HL-60 (cell line): ENCODE data around the gene GAB2.

Source experiments
- DNase-seq, 2 experiments: peaks; one replicate each; pipeline ENCODE4 v3.0.0-alpha.2; 2010 to 2020; ENCODE audit warnings: low read depth in 1 of 2, low spot score in 1 of 2
- H3K27ac ChIP-seq: fragments of 250-450 bp; sonication (Bioruptor Pico); replicated peaks from 2 replicates; pipeline ENCODE4 v1.5.1; 2020; ENCODE audit warnings: mild to moderate bottlenecking, moderate library complexity
- H3K27me3 ChIP-seq: fragments of 250-450 bp; sonication (Bioruptor Pico); 2 replicates; pipeline ENCODE4 v1.5.1; 2021; ENCODE audit warnings: mild to moderate bottlenecking, moderate library complexity; ENCODE audit not compliant: insufficient read depth, poor library complexity, severe bottlenecking
- H3K4me3 ChIP-seq: replicated peaks from 2 replicates; pipeline ENCODE4 v1.5.1; 2011; ENCODE audit warnings: mild to moderate bottlenecking, control low read depth, low read length; ENCODE audit not compliant: insufficient read depth
- GABPA ChIP-seq: IDR thresholded peaks from 2 replicates; pipeline ENCODE4 v1.6.1; 2012; ENCODE audit warnings: low read depth
- POLR2AphosphoS5 ChIP-seq: IDR thresholded peaks from 2 replicates; pipeline ENCODE4 v1.6.1; 2012; ENCODE audit warnings: low read depth
- SPI1 ChIP-seq: IDR thresholded peaks from 2 replicates; pipeline ENCODE4 v1.6.1; 2012; ENCODE audit warnings: low read depth, mild to moderate bottlenecking, borderline replicate concordance
- TF ChIP-seq, protein P1 (sequence below): IDR thresholded peaks from one replicate; pipeline ENCODE4 v1.5.1; 2011; ENCODE audit warnings: low read length, control low read depth, inconsistent platforms; ENCODE audit not compliant: insufficient read depth
- TF ChIP-seq, protein P2 (sequence below): IDR thresholded peaks from 2 replicates; pipeline ENCODE4 v1.6.1; 2012; ENCODE audit warnings: low read depth; ENCODE audit not compliant: insufficient replicate concordance

The GAB2 gene

GRCh38 chr11:78200553-78200952, 217.1 kb downstream of the GAB2 start:
- TF ChIP-seq SPI1 (no peak), GABPA (no peak), POLR2AphosphoS5 (no peak)
- TF ChIP-seq, protein P1, sequence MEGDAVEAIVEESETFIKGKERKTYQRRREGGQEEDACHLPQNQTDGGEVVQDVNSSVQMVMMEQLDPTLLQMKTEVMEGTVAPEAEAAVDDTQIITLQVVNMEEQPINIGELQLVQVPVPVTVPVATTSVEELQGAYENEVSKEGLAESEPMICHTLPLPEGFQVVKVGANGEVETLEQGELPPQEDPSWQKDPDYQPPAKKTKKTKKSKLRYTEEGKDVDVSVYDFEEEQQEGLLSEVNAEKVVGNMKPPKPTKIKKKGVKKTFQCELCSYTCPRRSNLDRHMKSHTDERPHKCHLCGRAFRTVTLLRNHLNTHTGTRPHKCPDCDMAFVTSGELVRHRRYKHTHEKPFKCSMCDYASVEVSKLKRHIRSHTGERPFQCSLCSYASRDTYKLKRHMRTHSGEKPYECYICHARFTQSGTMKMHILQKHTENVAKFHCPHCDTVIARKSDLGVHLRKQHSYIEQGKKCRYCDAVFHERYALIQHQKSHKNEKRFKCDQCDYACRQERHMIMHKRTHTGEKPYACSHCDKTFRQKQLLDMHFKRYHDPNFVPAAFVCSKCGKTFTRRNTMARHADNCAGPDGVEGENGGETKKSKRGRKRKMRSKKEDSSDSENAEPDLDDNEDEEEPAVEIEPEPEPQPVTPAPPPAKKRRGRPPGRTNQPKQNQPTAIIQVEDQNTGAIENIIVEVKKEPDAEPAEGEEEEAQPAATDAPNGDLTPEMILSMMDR, result no peak
- TF ChIP-seq, protein P2, sequence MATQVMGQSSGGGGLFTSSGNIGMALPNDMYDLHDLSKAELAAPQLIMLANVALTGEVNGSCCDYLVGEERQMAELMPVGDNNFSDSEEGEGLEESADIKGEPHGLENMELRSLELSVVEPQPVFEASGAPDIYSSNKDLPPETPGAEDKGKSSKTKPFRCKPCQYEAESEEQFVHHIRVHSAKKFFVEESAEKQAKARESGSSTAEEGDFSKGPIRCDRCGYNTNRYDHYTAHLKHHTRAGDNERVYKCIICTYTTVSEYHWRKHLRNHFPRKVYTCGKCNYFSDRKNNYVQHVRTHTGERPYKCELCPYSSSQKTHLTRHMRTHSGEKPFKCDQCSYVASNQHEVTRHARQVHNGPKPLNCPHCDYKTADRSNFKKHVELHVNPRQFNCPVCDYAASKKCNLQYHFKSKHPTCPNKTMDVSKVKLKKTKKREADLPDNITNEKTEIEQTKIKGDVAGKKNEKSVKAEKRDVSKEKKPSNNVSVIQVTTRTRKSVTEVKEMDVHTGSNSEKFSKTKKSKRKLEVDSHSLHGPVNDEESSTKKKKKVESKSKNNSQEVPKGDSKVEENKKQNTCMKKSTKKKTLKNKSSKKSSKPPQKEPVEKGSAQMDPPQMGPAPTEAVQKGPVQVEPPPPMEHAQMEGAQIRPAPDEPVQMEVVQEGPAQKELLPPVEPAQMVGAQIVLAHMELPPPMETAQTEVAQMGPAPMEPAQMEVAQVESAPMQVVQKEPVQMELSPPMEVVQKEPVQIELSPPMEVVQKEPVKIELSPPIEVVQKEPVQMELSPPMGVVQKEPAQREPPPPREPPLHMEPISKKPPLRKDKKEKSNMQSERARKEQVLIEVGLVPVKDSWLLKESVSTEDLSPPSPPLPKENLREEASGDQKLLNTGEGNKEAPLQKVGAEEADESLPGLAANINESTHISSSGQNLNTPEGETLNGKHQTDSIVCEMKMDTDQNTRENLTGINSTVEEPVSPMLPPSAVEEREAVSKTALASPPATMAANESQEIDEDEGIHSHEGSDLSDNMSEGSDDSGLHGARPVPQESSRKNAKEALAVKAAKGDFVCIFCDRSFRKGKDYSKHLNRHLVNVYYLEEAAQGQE, result no peak

DNA sequence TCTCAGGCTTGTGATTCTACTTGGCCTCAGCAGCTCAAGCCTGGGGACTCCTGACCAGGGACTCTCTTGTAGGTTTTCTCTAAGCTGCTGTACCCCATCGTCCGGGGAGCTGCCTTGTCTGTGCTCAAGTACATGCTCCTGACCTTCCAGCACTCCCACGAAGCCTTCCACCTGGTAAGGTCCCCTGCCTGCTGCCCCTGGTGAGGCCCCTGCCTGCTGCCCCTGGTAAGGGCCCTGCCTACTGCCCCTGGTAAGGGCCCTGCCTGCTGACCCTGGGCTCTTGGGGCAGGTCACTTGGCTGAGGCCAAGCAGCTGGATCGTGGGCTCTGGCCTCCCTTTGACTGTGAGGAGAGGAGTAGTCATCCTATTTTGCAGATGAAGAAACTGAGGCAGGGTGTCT, 217.6 kb downstream of the GAB2 start:
- no peak for DNase-seq
- TF ChIP-seq, protein P1, result no peak
- no peak for TF ChIP-seq GABPA
- H3K27me3 ChIP-seq, result no peaks in the 10 kb centered on the region
- H3K27ac ChIP-seq, result no peak overlapping the region
- no peak overlapping the region for H3K4me3 ChIP-seq

More at GRCh38 chr11:78200553-78200952, 217.1 kb downstream of the GAB2 start:
- H3K27me3 ChIP-seq, result no peaks in the 10 kb centered on the region
- H3K4me3 ChIP-seq, result no peak overlapping the region
- H3K27ac ChIP-seq, result no peak overlapping the region
- no peak for DNase-seq

- Histone ChIP-seq H3K27me3 (no peaks in the 10 kb centered on the region), H3K27ac (no peak overlapping the region), H3K4me3 (no peak overlapping the region)
- TF ChIP-seq SPI1, result no peak
- TF ChIP-seq, protein P1, result no peak
- TF ChIP-seq, protein P2, result no peak
- TF ChIP-seq POLR2AphosphoS5, result no peak
- no peak for TF ChIP-seq GABPA
- DNase-seq, result no peak
Measured at GRCh38 chr11:78199653-78200015, 218.0 kb downstream of the GAB2 start.

- TF ChIP-seq SPI1 (no peak), GABPA (no peak), POLR2AphosphoS5 (no peak)
- TF ChIP-seq, protein P2, result no peak
- TF ChIP-seq, protein P1, result no peak
- Histone ChIP-seq H3K4me3 (no peak overlapping the region), H3K27me3 (no peaks in the 10 kb centered on the region), H3K27ac (no peak overlapping the region)
- DNase-seq, result no peak
Measured at GRCh38 chr11:78199015-78199652, 218.5 kb downstream of the GAB2 start.
